Measurements from ENCODE around the gene CIROP.

DNA sequence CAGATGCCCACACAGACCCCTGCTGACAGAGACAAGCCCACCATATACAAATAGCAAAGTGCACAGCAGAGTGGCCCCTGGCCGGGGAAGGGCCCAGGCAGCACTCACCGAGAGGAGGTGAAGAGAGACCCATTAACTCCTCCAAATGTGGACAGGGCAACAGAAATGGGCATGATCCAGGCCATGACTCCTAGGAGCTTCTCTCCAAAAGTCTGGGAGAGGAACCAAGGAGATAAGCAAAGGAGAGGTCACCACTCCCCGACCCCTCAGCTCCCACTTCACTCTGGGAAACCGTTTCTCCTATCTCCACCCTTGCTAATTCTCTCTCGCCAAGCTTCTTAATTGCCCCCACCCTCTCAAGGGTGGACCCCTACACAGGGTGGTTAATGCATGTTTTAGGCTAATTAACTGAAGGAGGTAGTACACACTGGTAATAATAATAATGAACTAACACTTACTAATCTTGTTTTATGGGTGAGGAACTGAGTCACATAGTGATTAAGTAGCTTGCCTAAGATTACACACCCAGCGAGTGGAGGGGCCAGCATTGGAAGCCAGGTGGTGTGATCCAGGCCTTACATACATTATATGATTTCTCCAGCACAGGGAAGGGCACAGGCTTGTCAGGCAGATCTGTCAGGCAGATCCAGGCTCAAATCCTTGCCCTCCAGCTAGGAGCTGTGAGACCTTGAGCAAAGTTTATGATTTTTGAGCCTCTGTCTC, 33.2 kb upstream of the CIROP start:
- TF ChIP-seq, protein P1, sequence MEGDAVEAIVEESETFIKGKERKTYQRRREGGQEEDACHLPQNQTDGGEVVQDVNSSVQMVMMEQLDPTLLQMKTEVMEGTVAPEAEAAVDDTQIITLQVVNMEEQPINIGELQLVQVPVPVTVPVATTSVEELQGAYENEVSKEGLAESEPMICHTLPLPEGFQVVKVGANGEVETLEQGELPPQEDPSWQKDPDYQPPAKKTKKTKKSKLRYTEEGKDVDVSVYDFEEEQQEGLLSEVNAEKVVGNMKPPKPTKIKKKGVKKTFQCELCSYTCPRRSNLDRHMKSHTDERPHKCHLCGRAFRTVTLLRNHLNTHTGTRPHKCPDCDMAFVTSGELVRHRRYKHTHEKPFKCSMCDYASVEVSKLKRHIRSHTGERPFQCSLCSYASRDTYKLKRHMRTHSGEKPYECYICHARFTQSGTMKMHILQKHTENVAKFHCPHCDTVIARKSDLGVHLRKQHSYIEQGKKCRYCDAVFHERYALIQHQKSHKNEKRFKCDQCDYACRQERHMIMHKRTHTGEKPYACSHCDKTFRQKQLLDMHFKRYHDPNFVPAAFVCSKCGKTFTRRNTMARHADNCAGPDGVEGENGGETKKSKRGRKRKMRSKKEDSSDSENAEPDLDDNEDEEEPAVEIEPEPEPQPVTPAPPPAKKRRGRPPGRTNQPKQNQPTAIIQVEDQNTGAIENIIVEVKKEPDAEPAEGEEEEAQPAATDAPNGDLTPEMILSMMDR (IDR thresholded peaks at IDR 0.05; ENCODE audit: insufficient read depth, low read length, poor library complexity, severe bottlenecking), result no peak
- TF ChIP-seq EZH2phosphoT487 (conservative IDR thresholded peaks at IDR 0.05; ENCODE audit: low read length), result no peak

Measured in SU-DHL-6 (cell line).